ENCODE measurements around the gene PPP6R3.

- TF ChIP-seq EZH2 (IDR thresholded peaks at IDR 0.05; ENCODE audit: borderline replicate concordance), result no peak
- TF ChIP-seq, protein P1, sequence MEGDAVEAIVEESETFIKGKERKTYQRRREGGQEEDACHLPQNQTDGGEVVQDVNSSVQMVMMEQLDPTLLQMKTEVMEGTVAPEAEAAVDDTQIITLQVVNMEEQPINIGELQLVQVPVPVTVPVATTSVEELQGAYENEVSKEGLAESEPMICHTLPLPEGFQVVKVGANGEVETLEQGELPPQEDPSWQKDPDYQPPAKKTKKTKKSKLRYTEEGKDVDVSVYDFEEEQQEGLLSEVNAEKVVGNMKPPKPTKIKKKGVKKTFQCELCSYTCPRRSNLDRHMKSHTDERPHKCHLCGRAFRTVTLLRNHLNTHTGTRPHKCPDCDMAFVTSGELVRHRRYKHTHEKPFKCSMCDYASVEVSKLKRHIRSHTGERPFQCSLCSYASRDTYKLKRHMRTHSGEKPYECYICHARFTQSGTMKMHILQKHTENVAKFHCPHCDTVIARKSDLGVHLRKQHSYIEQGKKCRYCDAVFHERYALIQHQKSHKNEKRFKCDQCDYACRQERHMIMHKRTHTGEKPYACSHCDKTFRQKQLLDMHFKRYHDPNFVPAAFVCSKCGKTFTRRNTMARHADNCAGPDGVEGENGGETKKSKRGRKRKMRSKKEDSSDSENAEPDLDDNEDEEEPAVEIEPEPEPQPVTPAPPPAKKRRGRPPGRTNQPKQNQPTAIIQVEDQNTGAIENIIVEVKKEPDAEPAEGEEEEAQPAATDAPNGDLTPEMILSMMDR (IDR thresholded peaks at IDR 0.05; ENCODE audit: poor library complexity), result no peak
Observed at GRCh38 chr11:68445531-68446035, 15.0 kb upstream of the PPP6R3 start.
